NCI-H146 treated with DMSO at 0.1 percent for 48 hours (cell line): ENCODE measurements around the gene SLC39A3.
A peak's percentile ranks its signal among the peaks of the same experiment; 100 is the strongest.

ENCODE experiments used
- DNase-seq: peaks from one replicate; lab custom pipeline; 2025; ENCODE audit not compliant: unreplicated experiment; lab: John Stamatoyannopoulos, UW

Gene SLC39A3

GRCh38 chr19:2706251-2706650 is 33.6 kb downstream of the SLC39A3 start:
- no peak for DNase-seq

GRCh38 chr19:2703691-2704216 is 36.1 kb downstream of the SLC39A3 start:
- DNase-seq = no peak

- no peak for DNase-seq
Measured at GRCh38 chr19:2703077-2703437, 36.8 kb downstream of the SLC39A3 start.

GRCh38 chr19:2702170-2703076 is 37.4 kb downstream of the SLC39A3 start, which contains the start of gene GNG7:
GNG7 (minus strand) TSS chr19:2702694; CDS start chr19:2520688, 182,006 bp downstream.
- DNase-seq = peak; percentile 8

- no peak for DNase-seq
Measured at GRCh38 chr19:2701361-2702169, 38.3 kb downstream of the SLC39A3 start.

GRCh38 chr19:2700660-2701360 is 39.0 kb downstream of the SLC39A3 start:
- no peak for DNase-seq

- no peak for DNase-seq
Measured at GRCh38 chr19:2699413-2700140, 40.2 kb downstream of the SLC39A3 start.

- DNase-seq = no peak
Measured at GRCh38 chr19:2694196-2694595, 45.6 kb downstream of the SLC39A3 start.

GRCh38 chr19:2693492-2694160 is 46.2 kb downstream of the SLC39A3 start:
- no peak for DNase-seq

GRCh38 chr19:2691951-2692350 is 47.9 kb downstream of the SLC39A3 start:
- no peak for DNase-seq

GRCh38 chr19:2690856-2691255 is 49.0 kb downstream of the SLC39A3 start:
- DNase-seq = no peak

- DNase-seq = no peak
Measured at GRCh38 chr19:2686360-2686759, 53.5 kb downstream of the SLC39A3 start.

- no peak for DNase-seq
Measured at GRCh38 chr19:2685204-2685704, 54.6 kb downstream of the SLC39A3 start.

- no peak for DNase-seq
Measured at GRCh38 chr19:2683430-2684003, 56.3 kb downstream of the SLC39A3 start.
